ENCODE results near the gene MMADHC.
"Not testable (repeated sequence)": the region's sequence is repeated elsewhere in the genome, so short reads cannot be mapped to it uniquely, and the experiment has no call there.

Gene MMADHC

DNA sequence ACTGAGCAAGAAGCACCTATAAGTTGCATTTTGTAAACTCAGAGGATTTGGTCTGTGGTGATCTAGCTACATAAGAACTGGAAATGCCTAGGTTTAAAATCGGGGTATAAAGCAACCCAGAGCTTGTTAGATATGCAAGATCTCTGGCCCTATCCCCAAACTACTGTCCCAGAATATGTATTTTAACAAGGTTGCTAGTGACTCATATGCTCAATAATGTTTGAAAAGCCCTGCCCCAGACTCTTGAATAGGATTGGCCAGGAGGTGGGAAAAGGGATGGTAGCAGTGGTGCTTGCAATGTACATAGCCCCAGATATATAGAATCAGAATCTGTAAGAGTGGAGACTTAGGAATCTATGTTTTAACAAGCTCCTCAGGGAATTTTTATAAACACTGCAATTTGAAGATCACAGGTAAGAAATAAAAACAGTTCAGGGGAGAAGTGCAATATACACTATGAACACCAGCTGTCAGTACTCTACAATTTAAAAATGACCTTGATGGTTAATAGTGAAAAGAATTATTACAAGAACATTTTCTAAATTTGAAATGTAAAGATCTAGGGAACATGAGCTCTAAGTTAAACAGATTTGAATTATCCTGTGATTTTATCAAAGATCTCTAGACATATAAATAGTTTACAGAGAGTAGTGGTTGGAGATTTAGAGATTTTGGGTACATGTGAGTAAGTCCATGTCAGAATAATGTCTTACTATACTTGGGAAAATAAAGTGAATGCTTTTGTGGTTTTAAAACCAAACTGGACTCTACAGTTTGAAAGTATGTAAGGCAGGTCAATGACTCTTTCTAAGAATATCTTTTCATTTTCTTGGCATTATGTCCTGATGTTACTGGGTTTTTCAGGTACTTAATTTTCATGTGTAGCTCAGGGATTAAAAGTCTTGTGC is 7.7 kb upstream of the MMADHC start:
- no peak for DNase-seq (ENCODE audit: low read depth in 3 of 3)

DNA sequence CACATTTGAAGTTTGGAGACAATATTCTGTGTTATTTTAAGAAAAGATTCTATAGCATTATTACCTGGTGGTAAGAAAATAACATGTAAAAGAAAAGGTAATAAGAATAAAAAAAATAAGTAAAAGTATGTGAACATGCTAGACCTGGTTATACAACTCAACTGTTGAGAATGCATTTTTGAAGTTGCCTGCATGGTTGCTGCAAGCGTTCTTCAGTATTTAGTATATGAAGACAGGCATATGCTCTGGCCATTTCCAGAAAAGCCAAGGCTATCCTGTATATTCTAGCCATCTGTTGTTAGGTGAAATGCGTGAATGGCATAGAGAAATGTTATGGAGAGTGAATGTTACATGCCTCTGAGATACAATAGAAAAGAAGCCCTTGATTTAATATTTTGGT is 6.8 kb upstream of the MMADHC start:
- no peak for DNase-seq (ENCODE audit: low read depth in 3 of 3)

DNA sequence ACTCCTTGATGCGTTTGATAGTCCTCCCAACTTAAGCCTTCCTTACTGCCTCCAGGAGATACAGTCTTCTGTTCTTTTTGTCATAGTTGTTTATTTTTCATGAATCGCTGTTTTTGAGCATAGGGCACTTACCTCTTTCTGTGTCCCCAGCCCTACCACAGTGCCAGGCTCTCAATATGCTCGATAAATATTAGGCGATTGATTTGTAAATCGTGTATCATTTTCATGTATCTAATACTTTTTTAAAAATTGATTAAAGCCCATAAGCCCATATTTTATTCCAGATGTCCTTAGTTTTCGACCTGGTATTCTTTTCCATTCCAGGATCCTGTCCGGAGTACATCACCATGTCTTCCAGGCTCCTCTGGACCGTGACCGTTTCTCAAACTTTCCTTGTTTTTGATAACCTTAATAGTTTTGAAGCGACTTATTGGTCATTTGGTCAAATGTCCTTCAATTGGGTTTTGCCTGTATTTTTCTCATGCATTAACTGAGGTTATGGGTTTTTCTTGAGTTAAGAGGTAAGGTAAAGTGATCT is 444 bp upstream of the MMADHC start:
- no peak for DNase-seq (ENCODE audit: low read depth in 3 of 3)

DNA sequence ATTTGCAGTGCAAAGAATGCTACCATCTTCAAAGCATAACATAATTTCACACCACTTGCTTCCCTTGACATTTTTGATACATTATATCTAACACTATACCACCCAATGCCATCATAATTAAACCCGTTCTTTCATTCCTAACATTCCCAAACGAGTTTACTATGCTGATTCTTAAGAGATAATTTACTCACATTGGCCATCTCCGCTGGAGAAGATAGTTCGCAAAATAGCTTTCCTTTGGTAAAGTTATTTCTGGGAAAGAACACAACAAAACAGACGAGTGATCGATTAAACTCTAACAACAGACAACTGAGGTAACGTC is 716 bp downstream of the MMADHC start:
- no peak for DNase-seq (ENCODE audit: low read depth in 3 of 3)

DNA sequence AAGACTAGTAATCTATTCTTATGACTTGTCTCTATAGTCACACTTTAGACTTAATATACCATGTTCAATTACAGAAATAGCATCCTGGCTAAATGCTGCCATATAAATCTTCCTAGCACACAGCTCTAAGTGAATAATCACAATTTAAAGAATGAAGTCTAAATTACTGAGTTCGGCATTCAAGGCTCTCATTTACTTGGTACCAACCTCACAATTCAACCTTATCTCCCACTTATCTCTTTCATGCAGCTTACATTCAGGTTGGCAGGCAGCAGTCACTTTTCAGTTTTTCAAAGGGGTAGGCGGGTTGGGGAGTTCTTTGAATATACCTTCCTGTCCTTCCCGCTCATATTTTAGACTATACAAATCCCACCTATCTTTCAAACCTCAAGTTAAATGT is 1.5 kb downstream of the MMADHC start:
- no peak for DNase-seq (ENCODE audit: low read depth in 3 of 3)

DNA sequence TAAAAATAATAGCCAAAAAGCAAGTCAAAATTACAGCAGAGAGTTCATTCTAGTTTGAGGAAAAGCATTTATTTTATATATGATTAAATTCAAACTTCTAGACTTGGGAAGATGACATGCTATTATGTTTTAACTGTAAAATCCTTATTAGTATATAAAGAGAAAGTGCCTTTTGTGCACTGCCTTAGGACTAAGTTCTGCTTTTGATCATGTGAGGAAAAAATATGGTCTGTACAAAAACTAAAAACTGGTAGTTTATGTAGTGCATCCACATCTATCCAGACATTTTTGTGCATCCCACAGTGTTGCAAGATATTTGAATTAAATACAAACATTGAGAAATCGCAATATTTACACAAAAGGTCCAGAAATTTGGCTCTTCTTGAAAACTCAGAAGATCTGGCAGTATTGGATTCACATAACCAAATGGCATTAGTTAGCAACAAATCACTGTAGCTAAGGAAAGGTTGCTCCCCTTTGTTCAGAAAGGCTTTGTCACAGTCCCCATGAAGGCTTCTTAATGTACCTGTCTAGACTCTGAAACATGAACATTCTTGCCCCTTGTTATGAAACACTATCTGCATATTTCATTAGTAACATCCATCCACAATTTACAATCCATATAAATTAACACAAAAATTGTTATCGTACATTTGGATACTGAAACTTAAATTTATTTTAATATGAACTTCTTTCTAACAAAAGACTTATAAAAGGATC is 2.2 kb downstream of the MMADHC start:
- no peak for DNase-seq (ENCODE audit: low read depth in 3 of 3)

DNA sequence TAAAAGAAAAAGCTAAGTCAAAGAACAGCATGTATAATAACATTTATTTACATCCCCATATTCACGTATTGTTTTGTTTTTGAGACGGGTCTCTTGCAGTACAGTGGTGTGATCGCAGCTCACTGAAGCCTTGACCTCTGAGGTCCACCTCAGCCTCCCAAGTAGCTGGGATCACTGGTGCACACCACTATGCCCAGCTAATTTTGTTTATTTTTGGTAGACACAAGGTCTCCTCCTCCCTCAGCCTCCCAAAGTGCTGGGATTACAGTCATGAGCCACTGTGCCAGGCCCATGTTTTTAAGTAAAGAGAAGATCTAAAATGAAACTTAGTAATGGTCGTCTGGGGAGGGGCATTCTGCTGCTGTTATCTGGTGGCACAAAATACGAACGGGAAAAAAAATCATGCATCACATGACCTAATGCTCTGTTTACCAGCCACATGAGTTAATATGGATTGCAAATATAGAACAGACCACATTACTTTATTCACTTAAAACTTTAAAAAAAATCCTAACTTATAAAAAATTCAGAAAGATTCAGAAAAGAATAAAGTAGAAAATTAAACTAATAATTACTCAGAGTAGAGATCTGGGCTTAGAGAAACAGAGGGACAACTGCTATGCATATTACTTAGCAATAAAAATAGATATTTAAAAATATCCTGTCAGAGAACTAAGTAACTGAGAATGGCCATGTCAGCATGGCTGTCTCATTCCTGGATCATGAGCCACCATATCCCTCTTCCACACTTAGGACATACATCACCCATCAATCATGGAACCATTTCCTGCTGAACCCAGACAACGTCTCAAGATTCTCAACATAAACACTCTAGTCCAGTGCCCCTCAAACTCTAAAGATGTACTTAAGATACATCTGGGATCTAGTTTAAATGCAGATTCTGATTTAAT is 7.3 kb downstream of the MMADHC start:
- DNase-seq (ENCODE audit: low read depth in 3 of 3), result no peak

DNA sequence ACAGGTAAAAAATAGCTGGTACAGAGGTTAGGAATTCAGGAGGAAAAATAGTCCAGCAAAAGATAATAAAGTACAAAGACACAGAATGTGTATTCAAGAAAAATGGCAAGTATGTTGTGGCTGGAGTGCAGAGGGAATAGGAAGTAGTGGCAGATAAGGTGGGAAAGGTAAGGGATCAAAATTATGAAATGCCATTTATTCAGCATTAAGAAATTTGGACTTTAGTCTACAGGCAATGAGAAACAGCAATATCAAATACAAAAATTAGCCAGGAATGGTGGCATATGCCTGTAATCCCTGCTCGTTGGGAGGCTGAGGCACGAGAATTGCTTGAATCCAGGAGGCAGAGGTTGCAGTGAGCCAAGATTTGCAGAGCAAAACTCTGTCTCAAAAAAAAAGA is 10.3 kb downstream of the MMADHC start:
- no peak for DNase-seq (ENCODE audit: low read depth in 3 of 3)

DNA sequence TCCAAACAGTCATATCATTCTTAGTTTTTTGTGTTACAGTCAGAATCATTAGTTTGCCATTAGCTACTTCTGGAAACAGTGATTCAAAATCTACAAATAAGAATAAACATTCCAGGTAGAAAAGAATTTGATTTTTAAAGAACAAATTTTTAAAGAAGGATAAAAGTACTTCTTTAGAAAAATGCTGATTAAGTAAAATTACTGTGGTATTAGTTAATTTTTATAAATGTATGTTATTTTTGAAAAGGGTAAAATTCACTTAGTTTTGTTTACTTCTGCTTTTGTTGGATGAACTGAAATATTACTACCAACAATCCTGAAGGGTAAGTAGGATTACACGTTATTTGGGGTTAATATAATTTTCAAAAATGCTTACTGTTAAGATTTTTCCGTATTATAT is 11.8 kb downstream of the MMADHC start:
- no peak for DNase-seq (ENCODE audit: low read depth in 3 of 3)

DNA sequence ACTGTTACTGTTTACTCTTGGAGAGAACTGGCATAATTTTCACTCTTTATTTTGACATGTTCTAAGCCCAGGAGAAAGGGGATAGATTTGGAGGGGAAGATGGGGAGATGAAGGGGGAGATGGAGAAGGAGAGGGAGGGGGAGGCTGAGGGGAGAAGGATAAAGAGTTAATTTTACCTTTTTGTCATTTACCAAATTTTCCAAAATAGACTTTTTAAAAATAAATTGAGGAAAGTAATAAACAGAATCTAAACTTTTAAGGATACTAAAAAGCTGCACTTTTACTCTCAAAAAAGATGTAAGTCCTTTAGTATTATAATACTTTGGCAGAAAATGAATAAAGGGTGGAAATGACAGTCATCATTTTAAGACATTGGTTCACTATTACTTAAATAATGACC is 12.3 kb downstream of the MMADHC start:
- no peak for DNase-seq (ENCODE audit: low read depth in 3 of 3)

DNA sequence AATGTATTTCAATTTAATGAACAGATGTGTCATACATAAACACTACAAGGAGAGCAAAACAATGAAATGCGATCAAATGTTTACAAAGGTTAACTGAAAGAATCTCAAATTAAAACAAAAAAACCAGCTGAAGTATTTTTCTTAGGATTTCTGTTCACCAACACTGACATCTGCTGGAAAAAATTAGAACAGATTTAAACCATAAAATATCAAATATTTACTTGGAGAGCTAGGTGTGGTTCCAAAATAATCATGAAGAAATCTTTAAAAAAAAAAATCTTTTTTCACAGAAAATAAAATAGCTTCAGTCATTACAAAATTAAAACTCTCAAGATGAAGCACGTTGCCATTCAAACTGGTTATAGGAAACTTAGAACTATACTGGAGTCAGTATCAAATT is 13.8 kb downstream of the MMADHC start:
- no peak for DNase-seq (ENCODE audit: low read depth in 3 of 3)

DNA sequence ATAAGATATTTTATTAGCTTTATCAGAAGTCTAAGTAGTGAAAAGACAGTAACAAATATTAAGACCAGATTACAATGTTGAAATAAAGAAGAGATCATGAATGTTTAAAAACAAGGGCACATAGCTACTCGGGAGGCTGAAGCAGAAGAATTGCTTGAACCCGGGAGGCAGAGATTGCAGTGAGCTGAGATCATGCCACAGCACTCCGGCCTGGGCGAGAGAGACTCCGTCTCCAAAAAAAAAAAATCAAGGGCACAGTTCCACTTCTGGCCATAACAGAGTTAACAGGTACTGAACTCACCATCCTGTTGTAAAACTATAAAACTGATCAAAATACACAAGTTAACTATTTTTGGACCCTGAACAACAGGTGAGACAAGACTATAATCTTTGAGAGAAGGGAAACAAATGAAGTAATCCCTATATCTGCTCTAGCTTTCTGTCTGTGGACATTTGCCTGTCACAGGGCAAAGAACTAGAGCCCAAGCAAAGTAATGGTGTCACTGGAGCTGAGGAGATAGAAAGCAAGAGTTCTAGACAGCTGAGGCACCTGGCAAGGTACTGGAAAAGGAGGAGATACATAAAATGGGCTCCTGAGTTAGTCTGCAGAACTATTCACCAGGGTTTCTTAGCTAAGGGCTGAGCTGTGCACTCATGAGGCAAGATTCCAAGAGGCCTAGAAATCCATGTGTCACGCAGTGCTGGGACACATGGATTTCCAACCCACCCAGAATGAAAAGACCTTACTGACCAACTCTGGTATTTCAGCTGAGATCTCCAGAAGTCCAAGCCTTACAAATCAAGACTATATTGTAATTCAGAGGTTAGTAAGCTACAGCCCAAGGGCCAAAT is 15.2 kb downstream of the MMADHC start:
- DNase-seq (ENCODE audit: low read depth in 3 of 3), result no peak

DNA sequence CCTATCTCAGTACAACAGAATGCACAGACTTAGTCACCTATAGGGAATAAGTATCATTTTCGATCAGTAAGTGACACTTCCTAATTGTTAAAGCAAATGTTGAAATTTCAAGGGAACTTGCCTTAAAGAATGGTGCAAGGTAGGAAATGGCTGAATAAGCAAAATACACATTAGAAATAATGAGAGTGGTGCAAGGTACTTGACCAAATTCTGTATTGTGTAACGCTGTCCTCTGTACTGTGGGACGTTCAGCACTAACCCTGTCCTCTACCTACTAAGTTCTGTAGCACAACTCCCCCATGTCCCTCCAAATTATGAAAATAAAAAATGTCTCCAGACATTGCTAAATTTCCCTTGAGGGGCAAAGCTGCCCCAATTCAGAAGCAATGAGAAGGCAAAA is 19.4 kb downstream of the MMADHC start:
- DNase-seq (ENCODE audit: low read depth in 3 of 3), result no peak

DNA sequence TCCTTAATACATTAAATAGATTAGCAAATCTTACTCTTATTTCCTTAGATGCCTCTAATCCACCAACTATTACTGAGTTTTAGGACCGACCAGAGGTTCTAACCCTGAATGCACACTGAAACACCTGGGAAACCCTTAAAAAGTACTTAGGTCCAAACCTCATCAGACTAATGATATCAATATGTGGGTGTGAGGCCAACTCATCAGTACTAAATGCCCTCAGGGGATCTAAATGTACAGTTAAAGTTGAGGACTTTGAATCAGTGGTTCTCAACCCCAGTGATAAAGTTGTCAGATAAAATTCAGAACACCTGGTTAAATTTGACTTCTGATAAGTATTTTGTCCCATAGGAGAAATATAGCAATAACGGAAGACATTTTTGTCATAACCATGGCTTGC is 20.9 kb downstream of the MMADHC start:
- no peak for DNase-seq (ENCODE audit: low read depth in 3 of 3)

DNA sequence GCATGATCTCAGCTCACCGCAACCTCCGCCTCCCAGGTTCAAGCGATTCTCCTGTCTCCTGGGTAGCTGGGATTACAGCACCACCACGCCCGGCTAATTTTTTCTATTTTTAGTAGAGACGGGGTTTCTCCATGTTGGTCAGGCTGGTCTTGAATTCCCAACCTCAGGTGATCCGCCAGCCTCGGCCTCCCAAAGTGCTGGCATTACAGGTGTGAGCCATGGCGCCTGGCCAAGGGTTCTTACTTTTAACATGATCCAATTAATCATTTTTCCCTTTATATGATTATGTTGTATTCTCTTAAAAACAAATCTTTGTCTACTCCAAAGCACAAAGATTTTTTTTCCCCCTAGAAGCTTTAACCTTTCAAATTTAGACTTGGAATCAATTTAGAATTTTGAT is 21.9 kb downstream of the MMADHC start:
- DNase-seq (ENCODE audit: low read depth in 3 of 3), result not testable (repeated sequence)

DNA sequence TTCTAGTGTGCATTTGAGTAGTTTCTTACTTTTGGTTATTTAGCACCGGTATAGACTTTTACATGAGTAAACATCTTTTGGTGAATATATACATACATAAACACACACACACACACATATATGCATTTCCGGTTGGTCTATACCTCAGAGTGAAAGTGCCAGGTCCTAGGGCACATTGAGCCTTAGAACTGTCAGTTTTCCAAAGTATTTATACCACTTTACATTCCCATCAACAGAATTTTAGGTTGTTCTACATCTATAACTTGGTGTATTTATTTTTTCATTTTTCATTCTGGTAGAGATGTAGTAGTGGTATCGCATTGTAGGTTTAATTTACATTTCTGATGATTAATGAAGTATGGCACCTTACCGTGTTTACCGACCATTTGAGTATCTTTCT is 22.6 kb downstream of the MMADHC start:
- DNase-seq (ENCODE audit: low read depth in 3 of 3), result no peak

DNA sequence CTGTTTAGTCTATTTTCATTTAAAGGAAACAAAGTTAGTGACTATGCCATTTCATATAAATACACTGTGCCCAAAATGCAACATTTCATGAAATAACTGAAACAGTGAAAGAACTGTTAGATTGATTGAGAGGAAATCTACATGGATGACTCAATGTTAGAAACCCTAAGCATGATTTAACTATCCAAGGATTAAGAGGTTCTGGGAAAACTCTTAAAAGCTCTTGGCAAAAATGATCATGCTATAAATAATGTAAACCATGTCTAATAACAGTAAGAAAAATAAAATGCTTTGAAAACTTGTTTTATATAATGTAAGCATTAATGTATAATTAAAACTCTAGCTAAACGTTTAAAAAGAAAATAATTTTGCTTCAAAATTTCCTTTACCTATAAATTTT is 23.5 kb downstream of the MMADHC start:
- no peak for DNase-seq (ENCODE audit: low read depth in 3 of 3)

DNA sequence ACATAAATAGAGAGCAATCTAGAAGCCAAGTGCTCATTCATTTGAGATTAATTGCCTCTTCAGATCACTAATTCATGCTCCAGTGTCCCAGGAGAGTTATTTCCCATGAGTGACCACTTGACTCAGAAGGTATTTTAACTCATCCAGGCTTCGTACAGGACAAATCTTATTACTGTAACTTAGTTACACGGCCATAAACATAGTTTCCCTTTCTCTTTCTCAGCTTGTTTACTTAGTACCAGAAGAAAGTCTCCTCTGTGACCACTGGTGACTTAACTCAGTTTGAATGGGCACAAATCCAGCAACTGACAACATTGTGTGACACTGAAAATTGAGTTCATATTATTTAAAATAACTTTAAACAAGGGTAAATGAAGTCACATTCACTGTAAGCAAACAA is 25.3 kb downstream of the MMADHC start:
- DNase-seq (ENCODE audit: low read depth in 3 of 3), result no peak

DNA sequence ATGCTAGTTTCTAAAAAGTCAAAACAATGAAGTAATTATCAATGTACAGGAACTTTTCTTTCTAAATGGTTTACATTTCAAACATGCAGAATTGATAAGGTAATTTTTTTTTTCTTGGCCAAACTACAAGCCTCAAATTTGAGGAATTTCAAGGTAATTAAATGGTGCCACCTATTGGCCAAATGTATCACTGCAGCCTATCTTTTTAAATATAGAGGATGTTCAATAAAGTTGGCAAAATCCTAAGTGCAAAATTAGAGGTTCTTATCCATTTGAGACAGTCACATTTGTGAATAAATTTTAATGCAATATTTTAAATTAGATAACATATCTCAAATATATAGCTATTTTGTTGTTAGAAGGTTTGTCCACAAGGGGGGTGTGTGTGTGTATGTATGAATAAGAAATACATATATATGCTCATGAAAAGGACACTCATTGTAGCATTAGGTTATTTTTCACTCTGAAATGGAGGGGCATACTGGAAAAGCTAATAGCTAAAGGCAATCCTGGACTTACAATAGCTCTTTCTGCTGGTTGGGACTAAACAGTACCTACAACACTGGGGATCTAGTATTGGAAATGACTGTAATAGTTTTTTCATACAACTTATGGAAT is 26.2 kb downstream of the MMADHC start:
- DNase-seq (ENCODE audit: low read depth in 3 of 3), result no peak

DNA sequence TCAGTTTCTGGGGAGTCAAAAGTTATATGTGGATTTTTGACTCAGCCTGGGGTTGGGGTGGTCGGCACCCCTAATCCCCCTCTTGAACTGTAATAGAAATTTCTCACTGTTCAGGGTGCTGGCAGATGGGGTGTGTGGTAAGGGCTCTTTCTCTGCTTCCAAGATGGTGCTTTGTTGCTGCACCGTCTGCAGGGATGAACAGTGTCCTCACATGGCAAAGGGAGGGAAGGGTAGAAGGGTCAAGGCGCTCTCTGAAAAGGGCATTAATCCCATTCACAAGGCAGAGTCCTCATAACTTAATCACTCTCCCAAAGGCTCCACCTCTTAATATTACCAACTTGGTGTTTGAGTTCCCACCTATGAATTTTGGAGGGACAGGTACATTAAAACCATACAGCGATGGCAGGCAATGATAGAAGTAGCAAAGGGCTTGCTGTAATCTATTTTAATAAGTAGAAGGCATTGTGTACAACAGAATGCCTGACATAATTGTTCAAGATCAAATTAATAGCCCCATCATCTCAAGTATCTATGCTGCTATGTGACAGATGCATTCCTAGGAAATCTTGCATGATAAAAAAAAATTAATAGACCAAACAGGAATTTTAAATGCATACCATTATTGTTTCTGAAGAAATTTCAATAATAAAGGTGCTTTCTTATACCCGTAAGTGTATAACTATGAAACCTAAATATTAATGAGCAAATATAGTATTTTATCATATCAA is 28.1 kb downstream of the MMADHC start:
- no peak for DNase-seq (ENCODE audit: low read depth in 3 of 3)

All from stimulated activated CD4-positive, alpha-beta T cell treated with anti-CD3 and anti-CD28 coated beads, TNF-alpha, amount 100 ng/mL, for 48 hours (primary cell).